HG02759 (cell line): ENCODE results near the gene DHRS4.
A peak's percentile ranks its signal among the peaks of the same experiment; 100 is the strongest.
"Not testable (repeated sequence)": the region's sequence is repeated elsewhere in the genome, so short reads cannot be mapped to it uniquely, and the experiment has no call there.

Source experiments
- ATAC-seq: cut with Tn5 transposase; IDR thresholded peaks from one replicate; pipeline ENCODE4 v1.9.1; 2021; ENCODE audit warnings: mild to moderate bottlenecking, moderate library complexity; ENCODE audit not compliant: unreplicated experiment

The DHRS4 gene

GRCh38 chr14:23981951-23982813, 28.6 kb downstream of the DHRS4 start:
- ATAC-seq, result not testable (repeated sequence)

GRCh38 chr14:23984891-23985602, 31.5 kb downstream of the DHRS4 start:
- ATAC-seq, result no peak

GRCh38 chr14:23988223-23988606, 34.6 kb downstream of the DHRS4 start:
- peak; percentile 19 for ATAC-seq

- ATAC-seq, result peak; percentile 98
Measured at GRCh38 chr14:23988607-23989363, 35.2 kb downstream of the DHRS4 start, which contains the start of gene DHRS4L2. TSS of gene DHRS4L2 (plus strand) at chr14:23988929. CDS start at chr14:23988948, 19 bp downstream.

- ATAC-seq, result not testable (repeated sequence)
Measured at GRCh38 chr14:23989734-23990445, 36.3 kb downstream of the DHRS4 start.

- not testable (repeated sequence) for ATAC-seq
Measured at GRCh38 chr14:23990961-23991360, 37.4 kb downstream of the DHRS4 start.

GRCh38 chr14:23993042-23993441, 39.5 kb downstream of the DHRS4 start:
- not testable (repeated sequence) for ATAC-seq

GRCh38 chr14:23996009-23996408, 42.4 kb downstream of the DHRS4 start:
- not testable (repeated sequence) for ATAC-seq

GRCh38 chr14:23996825-23997224, 43.3 kb downstream of the DHRS4 start:
- not testable (repeated sequence) for ATAC-seq

GRCh38 chr14:23999640-24000039, 46.1 kb downstream of the DHRS4 start:
- not testable (repeated sequence) for ATAC-seq

GRCh38 chr14:24001078-24001477, 47.5 kb downstream of the DHRS4 start:
- not testable (repeated sequence) for ATAC-seq

- not testable (repeated sequence) for ATAC-seq
Measured at GRCh38 chr14:24001679-24002078, 48.1 kb downstream of the DHRS4 start.

- peak; percentile 45 for ATAC-seq
Measured at GRCh38 chr14:24006471-24006816, 52.9 kb downstream of the DHRS4 start.

- ATAC-seq, result peak; percentile 83
Measured at GRCh38 chr14:24006817-24007652, 53.5 kb downstream of the DHRS4 start.

GRCh38 chr14:24011051-24011450, 57.5 kb downstream of the DHRS4 start:
- ATAC-seq, result no peak

GRCh38 chr14:24012726-24013273, 59.2 kb downstream of the DHRS4 start:
- not testable (repeated sequence) for ATAC-seq

- ATAC-seq, result peak; percentile 61
Measured at GRCh38 chr14:24013654-24014514, 60.3 kb downstream of the DHRS4 start.

- ATAC-seq, result not testable (repeated sequence)
Measured at GRCh38 chr14:24015745-24016144, 62.2 kb downstream of the DHRS4 start.
